ENCODE data around the gene RHBDD1. TPM values are rescaled to one million over a fixed set of nuclear protein-coding genes. Genes with fewer than 3 reads are reported as not detected.

The RHBDD1 gene, protein sequence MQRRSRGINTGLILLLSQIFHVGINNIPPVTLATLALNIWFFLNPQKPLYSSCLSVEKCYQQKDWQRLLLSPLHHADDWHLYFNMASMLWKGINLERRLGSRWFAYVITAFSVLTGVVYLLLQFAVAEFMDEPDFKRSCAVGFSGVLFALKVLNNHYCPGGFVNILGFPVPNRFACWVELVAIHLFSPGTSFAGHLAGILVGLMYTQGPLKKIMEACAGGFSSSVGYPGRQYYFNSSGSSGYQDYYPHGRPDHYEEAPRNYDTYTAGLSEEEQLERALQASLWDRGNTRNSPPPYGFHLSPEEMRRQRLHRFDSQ
- total RNA-seq, result 29.8 TPM
- long read RNA-seq, full-length matches to known transcripts, result 3 of 11 reads
- long read RNA-seq, partial matches to known transcripts, result 0 of 11 reads
- long read RNA-seq, other reads (novel, unspliced or antisense), result 8 of 11 reads

GRCh38 chr2:226835796-226836547, at the start of gene RHBDD1:
Gene RHBDD1 (plus strand): TSS chr2:226836054. CDS start chr2:226864694, 28,640 bp downstream.
- DNase-seq, result peak; percentile 97
- intact Hi-C loops (cut with micrococcal nuclease), result loop anchor here (10.0 kb wide), 1 partner anchor 149 kb away; no protein-coding TSS in a partner anchor
- peak; percentile 100 for ATAC-seq

GRCh38 chr2:226788064-226788463, 47.8 kb upstream of the RHBDD1 start:
- ATAC-seq, result no peak
- intact Hi-C loops (cut with micrococcal nuclease), result no loop called here

GRCh38 chr2:226788881-226789490, 46.9 kb upstream of the RHBDD1 start:
- ATAC-seq, result no peak
- intact Hi-C loops (cut with micrococcal nuclease), result no loop called here
- no peak for DNase-seq

More at GRCh38 chr2:226788064-226788463, 47.8 kb upstream of the RHBDD1 start:
- DNase-seq, result no peak

GRCh38 chr2:226790011-226790410, 45.8 kb upstream of the RHBDD1 start:
- DNase-seq (no peak), ATAC-seq (peak; percentile 23)
- intact Hi-C loops (cut with micrococcal nuclease), result no loop called here

DNA sequence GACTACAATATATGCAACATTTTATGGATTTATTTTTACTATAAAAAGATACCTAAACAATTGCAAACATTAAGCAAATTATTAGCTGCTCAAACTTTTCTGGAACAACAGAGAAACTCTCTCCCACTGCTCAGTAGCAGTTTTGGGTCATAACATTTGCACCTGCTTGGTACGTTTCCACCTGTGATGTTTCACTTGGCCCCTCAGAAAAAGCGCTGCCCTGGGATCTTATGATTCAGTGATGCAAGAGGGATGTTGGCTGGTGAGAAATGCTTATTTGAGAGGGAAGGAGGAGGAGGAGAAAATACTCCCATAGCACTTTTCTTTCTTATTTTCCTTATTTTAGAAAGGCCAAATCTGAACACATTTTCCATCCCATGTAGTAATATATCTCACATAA, 45.4 kb upstream of the RHBDD1 start:
- ATAC-seq, result no peak
- intact Hi-C loops (cut with micrococcal nuclease), result no loop called here
- DNase-seq, result no peak

- DNase-seq (peak; percentile 53), ATAC-seq (peak; percentile 12)
- intact Hi-C loops (cut with micrococcal nuclease), result no loop called here
Observed at GRCh38 chr2:226791056-226791486, 44.8 kb upstream of the RHBDD1 start.

- intact Hi-C loops (cut with micrococcal nuclease), result no loop called here
- peak; percentile 92 for ATAC-seq
- DNase-seq, result peak; percentile 96
Observed at GRCh38 chr2:226791487-226792081, 44.3 kb upstream of the RHBDD1 start.

DNA sequence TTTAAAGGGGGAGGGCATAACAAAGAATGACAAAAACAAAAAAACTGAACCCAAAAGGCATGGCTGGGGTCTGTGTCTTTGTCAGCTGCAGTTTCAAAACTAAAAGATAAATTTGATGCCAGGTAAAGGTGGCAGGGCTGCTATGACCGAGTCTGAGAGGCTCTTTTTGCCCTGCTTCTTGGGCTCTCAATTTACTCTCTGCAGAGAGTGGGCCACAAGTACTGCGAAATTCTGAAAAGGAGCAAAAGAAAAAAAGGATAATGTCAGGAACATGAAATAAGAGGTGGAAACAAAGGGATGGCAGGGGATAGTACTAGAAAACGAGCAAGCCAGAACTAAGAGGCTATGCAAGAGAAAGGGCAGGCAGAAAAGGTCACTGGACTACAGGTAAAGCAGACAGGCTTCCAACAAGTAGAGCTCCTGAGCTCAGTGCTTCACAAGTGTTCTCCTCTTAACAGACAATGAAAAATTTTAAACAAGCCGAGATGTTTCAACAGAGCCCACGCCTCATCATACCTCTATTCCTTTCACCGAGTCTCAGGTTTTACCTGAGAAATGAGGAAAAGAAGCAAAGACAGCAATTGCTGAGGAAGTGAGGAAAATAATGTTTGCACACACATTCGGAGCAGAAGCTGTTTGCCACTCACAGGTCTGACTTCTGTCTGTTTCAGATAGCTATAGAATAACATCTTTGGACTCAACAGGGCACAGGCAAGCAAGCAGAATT, 43.5 kb upstream of the RHBDD1 start:
- ATAC-seq (no peak), DNase-seq (no peak)

DNA sequence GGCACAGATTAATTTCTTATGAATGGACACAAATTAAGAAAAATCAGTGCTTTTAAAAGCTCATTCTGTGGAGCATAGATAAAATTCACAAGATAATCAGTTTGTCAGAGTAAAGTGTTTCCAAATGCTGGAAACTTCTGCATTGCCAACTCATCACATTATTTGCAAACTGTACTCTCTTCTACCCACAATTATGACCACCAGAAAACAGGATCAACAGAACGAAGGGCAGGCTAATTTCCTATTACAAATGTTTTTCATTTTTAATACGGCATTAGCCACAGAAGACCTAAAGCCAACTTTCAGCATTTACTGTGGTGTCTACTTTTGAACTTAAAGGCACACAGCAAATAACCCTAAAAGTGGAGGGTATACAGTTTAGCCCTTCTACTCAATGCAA, 42.2 kb upstream of the RHBDD1 start:
- intact Hi-C loops (cut with micrococcal nuclease), result no loop called here
- ATAC-seq, result no peak
- DNase-seq, result no peak

More for the DNA sequence above, 43.5 kb upstream of the RHBDD1 start:
- intact Hi-C loops (cut with micrococcal nuclease), result no loop called here

DNA sequence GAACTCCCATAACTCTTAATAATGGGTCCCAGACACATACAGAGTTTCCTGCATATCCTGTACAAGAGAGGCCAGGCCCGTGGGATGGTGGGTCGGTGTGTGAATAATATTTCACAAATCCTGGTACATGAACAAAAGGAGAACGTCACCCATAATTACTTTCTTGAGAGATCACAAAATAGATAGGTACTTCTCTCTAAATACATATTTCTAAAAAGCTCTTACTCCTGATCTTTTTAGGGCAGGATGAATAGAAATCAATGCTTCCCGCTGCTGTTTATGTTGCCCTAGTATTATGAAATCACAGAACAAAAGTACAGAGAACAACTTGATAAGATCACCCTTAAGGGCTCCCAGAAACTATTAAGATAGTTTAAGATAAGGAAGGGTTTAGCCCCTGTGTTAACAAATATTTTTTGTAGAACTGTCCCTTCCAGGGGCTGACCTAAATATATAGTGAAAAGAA, 41.6 kb upstream of the RHBDD1 start:
- ATAC-seq, result no peak
- intact Hi-C loops (cut with micrococcal nuclease), result no loop called here
- no peak for DNase-seq

- intact Hi-C loops (cut with micrococcal nuclease), result no loop called here
- ATAC-seq, result no peak
- no peak for DNase-seq
Observed at GRCh38 chr2:226794751-226795171, 41.1 kb upstream of the RHBDD1 start.

GRCh38 chr2:226795281-226796011, 40.4 kb upstream of the RHBDD1 start:
- DNase-seq, result peak; percentile 49
- ATAC-seq, result no peak
- intact Hi-C loops (cut with micrococcal nuclease), result no loop called here

DNA sequence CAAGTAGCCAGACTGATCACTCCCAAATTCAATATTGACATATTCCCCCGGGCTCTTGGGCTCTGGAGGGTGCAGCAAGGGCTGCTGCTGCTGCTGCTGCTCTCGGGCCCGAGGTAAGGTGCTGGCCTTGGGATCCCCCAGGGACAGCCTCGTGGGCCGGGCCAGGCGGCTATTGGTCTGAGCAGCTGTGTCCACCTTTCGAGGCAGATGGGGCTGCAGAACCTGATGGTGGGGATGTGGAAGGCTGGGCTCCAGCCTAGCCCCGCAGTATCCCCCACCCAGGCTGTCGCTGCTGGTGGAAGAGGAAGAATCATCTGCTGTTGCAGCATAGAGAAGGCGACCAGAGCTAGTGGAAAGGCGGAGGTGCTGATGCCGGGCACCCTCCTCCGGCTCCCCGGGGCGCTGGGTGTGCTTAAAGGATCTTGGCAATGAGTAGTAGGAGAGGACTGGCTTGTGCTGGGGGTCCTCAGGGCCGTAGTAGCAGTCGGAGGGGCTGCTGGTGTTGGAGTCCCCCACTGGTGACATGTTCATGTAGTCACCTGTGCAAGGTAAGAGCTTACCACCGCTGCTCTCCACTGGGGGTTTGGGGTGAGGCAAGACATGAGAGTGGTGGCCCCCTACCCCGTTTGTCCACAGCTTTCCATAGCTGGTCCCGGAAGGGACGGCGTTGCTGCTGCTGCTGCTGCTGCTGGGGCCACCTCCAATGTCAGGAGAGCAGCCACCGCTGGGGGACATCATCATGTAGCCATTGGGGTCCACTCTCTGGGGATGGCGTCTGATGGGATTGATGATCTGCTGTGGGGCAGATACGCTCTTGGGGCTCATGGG, 39.6 kb upstream of the RHBDD1 start:
- intact Hi-C loops (cut with micrococcal nuclease), result no loop called here
- no peak for ATAC-seq
- DNase-seq, result peak; percentile 45

GRCh38 chr2:226796840-226797288, 39.0 kb upstream of the RHBDD1 start:
- ATAC-seq (peak; percentile 8), DNase-seq (peak; percentile 68)
- intact Hi-C loops (cut with micrococcal nuclease), result no loop called here

DNA sequence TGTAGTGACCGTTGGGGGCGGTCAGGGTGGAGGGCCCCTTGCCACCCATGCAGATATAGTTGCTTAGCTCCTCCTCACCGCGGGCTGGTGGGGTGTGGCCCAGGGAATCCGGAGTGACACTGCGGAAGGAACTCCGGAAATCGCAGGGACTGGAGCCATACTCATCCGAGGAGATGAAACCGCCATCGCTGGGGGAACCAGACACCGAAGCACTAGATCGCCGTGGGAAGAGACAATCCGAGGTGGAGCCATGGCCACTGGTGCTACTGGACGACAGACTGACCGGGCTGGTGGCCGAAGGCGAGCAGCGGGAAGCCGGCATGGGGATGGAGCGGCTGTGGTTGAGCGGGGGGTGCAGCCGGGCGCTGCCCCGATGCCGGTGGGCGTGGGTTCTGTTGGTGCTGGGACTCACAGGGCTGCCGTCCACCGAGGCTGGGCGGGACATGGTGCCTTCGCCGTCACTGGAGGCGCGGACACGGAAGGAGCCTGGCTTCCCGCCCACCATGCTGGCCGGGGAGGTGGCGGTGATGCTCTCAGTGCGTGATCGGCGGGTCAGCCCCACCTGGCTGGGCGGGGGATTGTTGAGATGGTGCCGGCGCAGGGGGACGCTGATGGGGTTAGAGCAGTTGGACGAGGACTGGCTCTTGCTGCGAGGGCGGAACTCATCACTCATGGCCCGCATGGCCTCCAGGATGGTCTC, 38.4 kb upstream of the RHBDD1 start:
- DNase-seq, result peak; percentile 66

DNA sequence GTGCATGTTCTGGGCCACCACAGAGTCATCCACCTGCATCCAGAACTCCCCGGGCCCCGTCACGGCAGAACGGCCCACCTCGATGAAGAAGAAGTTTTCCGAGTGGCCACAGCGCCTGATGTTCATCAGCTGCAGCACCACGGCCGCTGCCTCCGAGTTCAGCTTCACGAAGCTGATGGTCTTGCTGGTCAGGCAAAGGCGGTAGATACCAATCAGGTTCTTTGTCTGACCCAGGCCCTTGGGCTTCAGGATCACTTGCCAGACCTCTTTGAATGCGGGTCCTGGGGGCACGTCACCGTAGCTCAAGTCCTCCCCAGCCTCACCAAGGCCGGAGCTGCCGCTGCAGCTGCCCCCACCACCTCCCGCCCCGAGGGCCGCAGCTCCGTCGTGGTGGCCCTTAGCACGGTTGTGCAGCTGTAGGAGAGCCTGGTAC, 37.8 kb upstream of the RHBDD1 start:
- intact Hi-C loops (cut with micrococcal nuclease), result no loop called here
- DNase-seq, result peak; percentile 39
- ATAC-seq, result no peak

More for the DNA sequence above, 38.4 kb upstream of the RHBDD1 start:
- intact Hi-C loops (cut with micrococcal nuclease), result no loop called here
- ATAC-seq, result no peak

All from left ventricle myocardium superior (tissue), 1 donor.